Ovary (tissue), 3 donors: ENCODE results near the gene UBA3.

Source experiments
- EP300 ChIP-seq: sonication (generic); formaldehyde crosslinking; IDR thresholded peaks from one replicate; pipeline ENCODE4 v1.6.1; 2017; ENCODE audit warnings: antibody characterized with exemption
- TF ChIP-seq, protein P1 (sequence below), 3 donors: fragments of 450-650 bp in 2 of 3; fragments of 200-600 bp in 1 of 3; IDR thresholded peaks; one replicate each; pipeline versions ENCODE4 v1.5.1 to v1.8.0; 2016 to 2022; ENCODE audit warnings: antibody characterized with exemption in 3 of 3, mild to moderate bottlenecking in 1 of 3
- donor health status: DM: no; HTN: no; CAD: no.

DNA sequence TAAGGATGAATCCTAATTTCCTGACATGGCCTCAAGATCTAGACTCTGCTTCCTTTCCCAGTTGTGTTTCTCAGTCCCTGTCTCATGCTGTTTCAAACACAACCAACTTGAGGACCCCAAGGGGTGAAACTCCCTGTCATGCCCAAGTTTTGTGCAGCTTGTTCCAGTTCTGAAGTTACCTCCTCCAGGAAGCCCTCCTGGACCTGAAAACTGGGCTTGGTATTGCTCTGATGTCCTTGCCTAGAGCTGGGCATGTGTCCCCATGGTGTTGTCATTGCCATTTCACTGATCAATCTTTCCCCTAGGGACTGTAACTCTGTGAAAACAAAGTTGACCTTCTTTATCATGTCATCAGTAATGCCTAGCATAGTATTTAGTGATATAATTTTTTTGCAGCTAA lies 48.3 kb upstream of the UBA3 start:
- TF ChIP-seq, protein P1, sequence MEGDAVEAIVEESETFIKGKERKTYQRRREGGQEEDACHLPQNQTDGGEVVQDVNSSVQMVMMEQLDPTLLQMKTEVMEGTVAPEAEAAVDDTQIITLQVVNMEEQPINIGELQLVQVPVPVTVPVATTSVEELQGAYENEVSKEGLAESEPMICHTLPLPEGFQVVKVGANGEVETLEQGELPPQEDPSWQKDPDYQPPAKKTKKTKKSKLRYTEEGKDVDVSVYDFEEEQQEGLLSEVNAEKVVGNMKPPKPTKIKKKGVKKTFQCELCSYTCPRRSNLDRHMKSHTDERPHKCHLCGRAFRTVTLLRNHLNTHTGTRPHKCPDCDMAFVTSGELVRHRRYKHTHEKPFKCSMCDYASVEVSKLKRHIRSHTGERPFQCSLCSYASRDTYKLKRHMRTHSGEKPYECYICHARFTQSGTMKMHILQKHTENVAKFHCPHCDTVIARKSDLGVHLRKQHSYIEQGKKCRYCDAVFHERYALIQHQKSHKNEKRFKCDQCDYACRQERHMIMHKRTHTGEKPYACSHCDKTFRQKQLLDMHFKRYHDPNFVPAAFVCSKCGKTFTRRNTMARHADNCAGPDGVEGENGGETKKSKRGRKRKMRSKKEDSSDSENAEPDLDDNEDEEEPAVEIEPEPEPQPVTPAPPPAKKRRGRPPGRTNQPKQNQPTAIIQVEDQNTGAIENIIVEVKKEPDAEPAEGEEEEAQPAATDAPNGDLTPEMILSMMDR (IDR thresholded peaks at IDR 0.05), result no peak
- TF ChIP-seq EP300, result no peak
